ENCODE measurements around the gene NT5C2.

- TF ChIP-seq EZH2 (IDR thresholded peaks at IDR 0.05; ENCODE audit: borderline replicate concordance, low read depth, low read length, severe bottlenecking), result no peak
- no peak for TF ChIP-seq CTCF (IDR thresholded peaks at IDR 0.05; ENCODE audit: extremely low read depth in 1 of 2, insufficient read depth in 1 of 2, low read depth in 1 of 2, low read length in 2 of 2)
Measured at GRCh38 chr10:103040418-103040817, 152.7 kb downstream of the NT5C2 start.

Data from endothelial cell of umbilical vein (primary cell).